Measurements from ENCODE around the gene MYO3B. TPM values are rescaled to one million over a fixed set of nuclear protein-coding genes. Genes with fewer than 3 reads are reported as not detected.

Gene MYO3B
- total and polyA plus RNA-seq, 2 of the 8 experiments (the other 6 are each of a cell fraction or from before 2014, with no cell fraction given) = 0.17 to 0.19 TPM

DNA sequence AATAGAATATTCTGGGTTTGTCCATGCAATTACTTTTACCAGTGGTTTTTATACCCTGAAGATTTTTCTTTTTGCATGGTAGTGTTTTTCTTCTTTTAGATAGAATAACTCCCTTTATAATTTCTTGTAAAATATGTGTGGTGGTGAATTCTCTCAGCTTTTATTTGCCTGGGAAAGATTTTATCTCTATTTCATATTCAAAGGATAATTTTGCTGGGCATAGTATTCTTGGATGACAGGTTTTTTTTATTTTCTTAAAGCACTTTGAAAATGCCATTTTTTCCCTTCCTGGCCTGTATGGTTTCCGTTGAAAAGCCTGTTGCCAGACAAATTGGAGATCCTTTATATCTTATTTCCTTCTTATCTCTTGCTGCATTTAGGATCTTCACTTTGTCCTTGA is 113.5 kb downstream of the MYO3B start:
- H2BK15ac ChIP-seq (ENCODE audit: low read length) = no peak overlapping the region
- H3K79me1 ChIP-seq (ENCODE audit: low read depth, low read length) = no peaks in the 10 kb centered on the region
- H3K9ac ChIP-seq (replicated peaks in 1 of 4; ENCODE audit: extremely low read depth in 1 of 4, low read depth in 3 of 4, low read length in 3 of 4) = no peak overlapping the region
- H2BK120ac ChIP-seq (replicated peaks; ENCODE audit: low read depth, low read length) = no peak overlapping the region
- no peaks in the 10 kb centered on the region for H3K36me3 ChIP-seq (ENCODE audit: control insufficient read depth in 2 of 4, insufficient read depth in 4 of 4, low read length in 3 of 4)
- no peaks in the 10 kb centered on the region for H4K20me1 ChIP-seq (replicated peaks in 1 of 2; ENCODE audit: control insufficient read depth in 1 of 2, insufficient read depth in 2 of 2, low read length in 2 of 2)
- ChIA-PET POLR2A (ENCODE audit: partially characterized antibody) (no interaction called here), CTCF (ENCODE audit: partially characterized antibody) (interaction anchor here (1.0 to 2.2 kb wide), 4 partner anchors 15 to 46 kb away, joined by 3 to 6 read pairs (median 4); no protein-coding TSS in a partner anchor)
- no peak overlapping the region for H4K8ac ChIP-seq (ENCODE audit: extremely low read depth, insufficient read depth, low read length)
- no peak overlapping the region for H3K18ac ChIP-seq (ENCODE audit: extremely low read depth, low read length)
- H3K14ac ChIP-seq (ENCODE audit: insufficient read length) = no peak overlapping the region
- no peak overlapping the region for H3K27ac ChIP-seq (ENCODE audit: low read depth, low read length)
- DNase-seq (ENCODE audit: low read depth in 1 of 2, low spot score in 2 of 2) (no peak), FAIRE-seq (no peak)
- H3K4me3 ChIP-seq (ENCODE audit: extremely low read depth in 1 of 4, insufficient read depth in 2 of 4, low read depth in 3 of 4, low read length in 4 of 4) = no peak overlapping the region
- H2BK5ac ChIP-seq (ENCODE audit: low read depth, low read length) = no peak overlapping the region
- no peak overlapping the region for H2AK5ac ChIP-seq (ENCODE audit: low read depth, low read length)
- H3K4ac ChIP-seq (replicated peaks; ENCODE audit: insufficient read length, low read depth, low read length) = no peak overlapping the region
- WGBS, 2 experiments (ENCODE audit: extremely low coverage in 1 of 2, insufficient coverage in 1 of 2, insufficient read length in 1 of 2, insufficient replicate concordance in 2 of 2, low coverage in 1 of 2, low lambda C conversion rate in 2 of 2, missing lambda C conversion rate in 1 of 2) = 82% methylated on average over 1 of the region's 1 CpG; no CpG with 5 or more reads in 1 of the 2 experiments
- H2AFZ ChIP-seq (ENCODE audit: low read length) = no peak overlapping the region
- no peaks in the 10 kb centered on the region for H3K23me2 ChIP-seq (ENCODE audit: low read depth, low read length)
- H3K56ac ChIP-seq (replicated peaks; ENCODE audit: insufficient read length, low read depth, low read length) = no peak overlapping the region
- no peak for TF ChIP-seq SIX5 (IDR thresholded peaks at IDR 0.05; ENCODE audit: low read depth, low read length)
- TF ChIP-seq KDM5A (IDR thresholded peaks at IDR 0.05; ENCODE audit: low read length) = no peak
- H4K91ac ChIP-seq (replicated peaks; ENCODE audit: insufficient read length, low read length) = no peak overlapping the region
- no peak overlapping the region for H2BK20ac ChIP-seq (ENCODE audit: low read length)
- no peak overlapping the region for H3K4me2 ChIP-seq (ENCODE audit: insufficient read depth in 1 of 2, low read depth in 2 of 2, low read length in 2 of 2)
- H2BK12ac ChIP-seq (ENCODE audit: low read depth, low read length) = no peak overlapping the region
- no peak overlapping the region for H4K5ac ChIP-seq (ENCODE audit: insufficient read length, low read depth, low read length)
- no peak overlapping the region for H3K23ac ChIP-seq (ENCODE audit: insufficient read length)
- H3K4me1 ChIP-seq (replicated peaks in 1 of 4; ENCODE audit: control insufficient read depth in 3 of 4, insufficient read depth in 4 of 4, low read length in 3 of 4) = no peaks in the 10 kb centered on the region; a peak in 1 of 7 replicates
- H3K79me2 ChIP-seq (ENCODE audit: control insufficient read depth in 1 of 2, insufficient read depth in 2 of 2, low read length in 2 of 2) = no peaks in the 10 kb centered on the region
- no peaks in the 10 kb centered on the region for H3K27me3 ChIP-seq (replicated peaks in 1 of 4; ENCODE audit: control insufficient read depth in 3 of 4, extremely low read depth in 1 of 4, insufficient read depth in 3 of 4, low read length in 3 of 4)
- H3K9me3 ChIP-seq (ENCODE audit: insufficient read depth in 2 of 2, low read depth in 1 of 2, low read length in 1 of 2) = no peaks in the 10 kb centered on the region
